GM18508 (cell line): ENCODE data around the gene LCN15.
"Not testable (repeated sequence)": the region's sequence is repeated elsewhere in the genome, so short reads cannot be mapped to it uniquely, and the experiment has no call there.

Source experiments
- ATAC-seq: cut with Tn5 transposase; IDR thresholded peaks from one replicate; pipeline ENCODE4 v1.9.1; 2021; ENCODE audit warnings: moderate number of reproducible peaks; ENCODE audit not compliant: insufficient read depth, unreplicated experiment

The LCN15 gene

DNA sequence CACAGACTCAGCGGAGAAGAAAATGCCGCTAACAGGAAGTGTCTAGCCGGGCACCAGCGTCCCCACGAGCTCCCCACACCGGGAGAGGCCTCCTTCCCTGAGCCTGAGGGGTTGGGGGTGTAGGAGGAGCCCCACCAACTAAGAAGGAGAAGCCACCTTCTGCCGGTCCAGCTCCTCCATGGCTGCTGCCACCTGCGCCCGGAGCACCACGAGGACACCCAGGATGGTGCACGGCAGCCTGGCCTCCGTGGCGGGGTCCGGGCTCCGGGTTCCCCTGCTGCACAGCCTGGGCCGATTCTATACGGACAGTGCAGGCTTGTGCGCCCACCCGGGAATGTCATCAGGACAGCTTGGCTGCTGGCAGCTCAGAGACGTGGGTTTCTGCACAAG is 6.6 kb downstream of the LCN15 start:
- ATAC-seq, result no peak

GRCh38 chr9:136757328-136757727 is 7.0 kb downstream of the LCN15 start:
- no peak for ATAC-seq

DNA sequence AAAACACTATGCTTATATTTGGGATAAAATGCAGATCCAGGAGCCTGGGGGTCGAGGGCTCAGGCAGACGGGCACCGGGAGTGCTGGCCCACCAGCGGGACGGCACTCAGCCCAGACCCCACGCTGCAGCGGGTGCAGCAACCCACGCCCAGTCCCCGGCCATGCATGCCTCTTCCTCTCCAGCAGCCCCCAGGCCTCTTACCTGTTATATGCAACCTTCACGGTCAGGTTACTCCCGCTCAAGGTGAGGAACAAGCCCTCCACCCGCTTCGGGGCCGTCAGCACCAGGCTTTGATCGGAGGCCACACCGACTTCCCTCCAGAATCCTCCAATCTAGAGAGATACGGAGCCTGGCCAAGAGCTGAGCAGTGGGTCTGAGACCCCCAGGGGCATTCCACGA is 7.5 kb downstream of the LCN15 start:
- ATAC-seq, result no peak

- no peak for ATAC-seq
Measured at GRCh38 chr9:136756134-136756438, 8.2 kb downstream of the LCN15 start.

DNA sequence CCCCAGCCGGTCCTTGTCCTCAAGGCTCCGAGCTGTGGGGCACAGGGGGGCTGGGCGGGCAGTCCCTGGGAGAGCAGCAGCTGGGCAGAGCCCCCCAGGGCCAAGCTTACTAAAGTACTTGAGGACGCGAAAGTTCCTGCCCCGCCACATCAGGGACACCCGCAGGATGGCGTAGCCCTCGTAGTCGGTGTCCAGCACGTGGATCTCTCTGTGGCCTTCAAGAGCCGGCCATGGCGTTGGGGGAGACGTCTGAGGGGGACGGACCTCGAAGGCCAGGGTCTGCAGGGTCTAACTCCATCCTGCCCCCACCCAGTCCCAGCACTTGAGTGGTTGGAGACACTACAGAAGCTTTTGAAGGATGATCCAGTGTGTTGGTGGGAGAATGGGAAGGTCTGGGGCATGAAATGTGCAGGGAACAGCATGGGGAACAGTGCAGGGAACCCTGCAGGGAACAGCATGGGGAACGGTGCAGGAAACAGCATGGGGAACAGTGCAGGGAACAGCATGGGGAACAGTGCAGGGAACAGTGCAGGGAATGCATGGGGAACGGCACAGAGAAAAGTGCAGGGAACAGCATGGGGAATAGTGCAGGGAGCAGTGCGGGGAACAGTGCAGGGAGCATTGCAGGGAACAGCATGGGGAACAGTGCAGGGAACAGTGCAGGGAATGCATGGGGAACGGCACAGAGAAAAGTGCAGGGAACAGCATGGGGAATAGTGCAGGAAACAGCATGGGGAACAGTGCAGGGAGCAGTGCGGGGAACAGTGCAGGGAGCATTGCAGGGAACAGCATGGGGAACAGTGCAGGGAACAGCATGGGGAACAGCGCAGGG is 8.8 kb downstream of the LCN15 start:
- ATAC-seq, result not testable (repeated sequence)

DNA sequence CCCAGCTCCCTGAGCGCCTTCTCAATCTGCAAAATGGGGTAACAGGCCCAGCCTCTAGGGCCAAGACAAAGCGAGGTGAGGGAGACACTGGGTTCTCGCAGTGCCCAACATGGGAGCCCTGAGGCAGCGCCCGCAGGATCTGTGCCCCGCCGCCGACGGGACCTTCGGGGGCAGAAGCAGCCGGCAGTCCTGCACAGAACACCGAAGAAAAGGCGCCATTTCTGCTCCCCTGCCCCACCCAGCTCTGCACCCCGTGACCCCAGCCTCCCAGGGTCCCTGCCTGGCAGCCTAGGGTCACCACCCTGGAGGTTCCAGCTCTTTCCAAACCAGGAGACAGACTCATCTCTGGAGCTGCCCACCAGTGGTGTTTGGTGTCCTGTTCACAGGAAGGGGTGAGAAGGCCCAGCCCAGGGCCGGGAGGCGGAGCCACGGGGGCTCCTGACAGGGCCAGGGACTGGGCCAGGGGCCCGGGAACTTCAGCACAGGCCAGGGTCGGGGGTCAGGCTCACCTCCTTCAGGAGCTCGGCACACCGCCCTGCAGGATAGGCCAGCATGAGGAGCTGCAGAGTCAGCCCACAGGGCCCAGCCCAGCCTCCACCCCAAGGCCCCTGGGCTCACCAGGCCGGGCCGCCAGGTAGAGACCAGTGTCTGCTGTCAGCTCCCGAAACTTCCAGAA is 9.6 kb downstream of the LCN15 start:
- ATAC-seq, result no peak

- ATAC-seq, result no peak
Measured at GRCh38 chr9:136754059-136754572, 10.2 kb downstream of the LCN15 start.

GRCh38 chr9:136753371-136754058 is 10.8 kb downstream of the LCN15 start:
- no peak for ATAC-seq

DNA sequence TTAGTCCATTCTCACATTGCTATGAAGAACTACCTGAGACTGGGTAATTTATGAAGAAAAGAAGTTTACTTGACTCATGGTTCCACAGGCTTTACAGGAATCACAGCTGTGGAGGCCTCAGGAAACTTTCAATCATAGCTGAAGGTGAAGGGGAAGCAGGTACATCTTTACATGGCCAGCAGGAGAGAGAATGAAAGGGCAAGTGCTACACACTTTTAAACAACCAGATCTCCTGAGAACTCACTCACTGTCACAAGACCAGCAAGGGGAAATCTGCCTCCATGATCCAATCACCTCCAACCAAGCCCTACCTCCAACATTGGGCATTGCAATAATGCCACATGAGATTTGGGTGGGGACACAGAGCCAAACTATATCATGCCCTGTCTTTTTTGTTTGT is 12.5 kb downstream of the LCN15 start:
- no peak for ATAC-seq

GRCh38 chr9:136751244-136751643 is 13.1 kb downstream of the LCN15 start:
- ATAC-seq, result no peak

GRCh38 chr9:136750526-136750925 is 13.8 kb downstream of the LCN15 start:
- ATAC-seq, result no peak

GRCh38 chr9:136748666-136749611 is 15.4 kb downstream of the LCN15 start:
- ATAC-seq, result no peak

DNA sequence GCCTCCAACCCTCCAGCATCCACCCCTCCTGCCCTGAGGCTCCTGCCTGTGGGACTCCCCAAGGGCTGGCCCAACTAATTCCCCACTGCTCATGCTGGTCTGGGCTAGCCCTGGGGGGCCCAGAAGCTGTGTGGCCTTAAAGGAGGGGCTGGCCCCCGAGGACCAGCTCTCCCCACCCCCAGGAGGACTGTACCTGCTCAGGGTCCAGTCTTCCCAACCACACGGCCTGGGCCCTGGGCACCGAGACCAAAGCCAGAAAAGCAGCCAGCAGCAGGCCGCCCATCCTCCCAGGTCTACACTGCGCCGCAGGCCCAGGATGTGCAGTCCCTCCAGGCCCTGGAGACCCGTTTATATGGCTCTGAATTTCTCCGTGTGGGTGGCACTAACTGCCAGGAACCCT is 16.1 kb downstream of the LCN15 start, which contains the start of gene LCN6:
LCN6 (minus strand) TSS at position 325 of the 400 bp plus-strand sequence; CDS start at position 283, 42 bp downstream.
- ATAC-seq, result no peak

DNA sequence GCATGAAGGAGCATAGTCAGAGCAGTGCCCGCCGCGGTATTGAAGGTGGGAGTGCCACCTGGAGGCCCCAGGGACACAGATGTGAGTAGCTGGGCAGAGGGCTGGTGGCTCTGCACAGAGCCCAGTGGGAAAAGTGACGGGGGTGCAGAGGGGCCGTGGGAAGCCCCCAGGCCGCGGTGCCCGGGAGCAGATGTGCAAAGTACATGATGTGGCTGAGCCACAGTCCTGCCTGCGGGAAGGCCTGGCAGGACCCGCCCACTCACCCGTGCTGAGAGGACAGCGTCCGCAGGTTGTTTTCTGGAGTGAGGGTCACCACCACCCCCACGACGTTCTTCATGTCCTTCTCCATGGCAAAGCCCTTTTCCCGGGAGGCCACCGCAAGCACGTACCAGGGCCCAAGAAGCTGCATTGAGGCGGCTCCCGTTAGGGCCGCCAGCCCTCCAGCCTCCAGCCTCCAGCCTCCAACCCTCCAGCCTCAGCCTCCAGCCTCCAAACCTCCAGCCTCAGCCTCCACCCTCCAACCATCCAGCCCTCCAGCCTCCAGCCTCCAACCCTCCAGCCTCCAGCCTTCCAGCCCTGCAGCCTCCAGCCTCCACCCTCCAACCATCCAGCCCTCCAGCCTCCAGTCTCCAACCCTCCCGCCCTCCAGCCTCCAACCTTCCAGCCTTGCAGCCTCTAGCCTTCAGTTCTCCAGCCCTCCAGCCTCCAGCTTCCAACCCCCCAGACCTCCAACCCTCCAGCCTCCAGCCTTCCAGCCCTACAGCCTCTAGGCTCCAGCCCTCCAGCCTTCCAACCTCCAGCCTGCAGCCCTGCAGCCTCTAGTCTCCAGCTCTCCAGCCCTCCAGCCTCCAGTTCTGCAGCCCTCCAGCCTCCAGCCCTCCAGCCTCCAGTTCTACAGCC is 16.9 kb downstream of the LCN15 start:
- ATAC-seq, result no peak

DNA sequence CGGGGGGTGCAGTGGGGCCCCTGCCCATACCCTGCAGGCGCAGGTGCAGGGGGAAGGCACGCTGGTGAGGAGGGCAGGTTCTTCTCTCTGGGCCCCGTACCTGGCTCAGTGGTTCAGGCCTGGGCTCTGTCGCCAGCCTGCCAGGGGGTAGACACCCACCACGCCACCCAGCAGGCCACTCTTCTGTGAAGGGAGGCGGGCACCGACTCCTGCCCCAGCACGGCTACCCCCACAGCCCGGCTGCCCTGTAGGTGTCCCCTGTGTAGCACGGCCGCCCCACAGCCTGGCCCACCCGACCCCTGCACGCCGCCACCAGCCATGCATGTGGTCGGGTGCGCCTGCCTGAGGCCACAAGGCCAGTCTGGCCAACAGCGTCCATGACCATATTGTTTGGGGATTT is 17.7 kb downstream of the LCN15 start:
- ATAC-seq, result no peak

- no peak for ATAC-seq
Measured at GRCh38 chr9:136746155-136746490, 18.2 kb downstream of the LCN15 start.

DNA sequence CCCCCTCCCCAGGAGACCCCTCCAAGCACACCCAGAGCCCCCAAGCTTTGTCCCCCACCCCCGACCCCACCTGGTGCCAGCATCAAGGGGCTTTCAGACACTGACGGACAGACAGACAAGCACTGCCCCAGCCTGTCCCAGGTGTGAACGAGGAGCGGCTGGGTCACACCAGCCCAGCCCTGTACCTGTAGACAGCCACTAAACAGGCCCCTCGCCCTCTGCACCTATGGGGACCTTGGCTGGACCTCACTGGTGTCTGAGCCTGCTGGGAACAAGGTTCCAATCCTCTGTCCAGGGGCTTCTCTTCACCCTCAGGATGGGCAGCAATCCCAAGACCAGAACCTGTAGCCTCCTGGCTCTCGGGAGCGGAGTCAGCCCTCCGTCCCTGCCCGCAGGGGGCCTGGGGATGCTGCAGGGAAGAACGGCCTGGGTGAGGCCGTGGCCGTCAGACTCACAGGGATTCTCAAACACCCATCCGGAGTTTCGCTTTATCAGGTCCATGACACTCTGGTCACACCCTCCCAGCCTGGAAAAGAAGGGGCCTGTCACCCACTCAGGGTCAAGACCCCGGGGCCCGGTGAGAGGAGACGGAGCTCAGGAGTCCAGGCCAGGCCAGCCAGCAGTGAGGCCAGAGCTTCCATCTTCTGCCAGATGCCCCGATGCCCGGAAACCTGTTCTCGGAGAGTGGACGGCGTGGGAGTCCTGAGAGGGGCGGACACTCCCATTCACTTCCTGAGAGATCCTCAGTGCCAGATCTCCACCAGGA is 18.7 kb downstream of the LCN15 start:
- no peak for ATAC-seq

DNA sequence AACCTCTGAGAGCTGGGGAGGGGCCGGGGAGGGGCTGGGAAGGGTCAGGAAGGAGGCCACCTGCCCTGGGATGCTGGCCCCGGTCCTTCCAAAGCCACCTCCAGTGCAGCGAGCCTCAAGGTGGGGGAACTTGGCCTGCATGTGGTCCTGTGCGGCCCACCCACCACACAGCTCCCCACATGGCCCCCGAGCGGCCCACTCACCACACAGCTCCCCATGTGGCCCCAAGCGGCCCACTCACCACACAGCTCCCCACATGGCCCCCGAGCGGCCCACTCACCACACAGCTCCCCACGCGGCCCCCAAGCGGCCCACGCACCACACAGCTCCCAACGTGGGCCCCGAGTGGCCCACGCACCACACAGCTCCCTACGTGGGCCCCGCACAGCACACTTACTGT is 19.5 kb downstream of the LCN15 start:
- no peak for ATAC-seq
